T47D (cell line): Measurements from ENCODE around the gene TMEM120A.

ENCODE experiments used
- DNase-seq, 2 experiments: peaks; one replicate each; pipeline versions ENCODE4 v3.0.0 to v3.0.0-alpha.2; 2011 to 2012; ENCODE audit warnings: low read depth in 1 of 2, low spot score in 1 of 2
- JUND ChIP-seq: IDR thresholded peaks from 2 replicates; pipeline ENCODE4 v1.6.1; 2012; ENCODE audit warnings: low read depth
- in situ Hi-C: cut with HindIII; loops from 2 replicates; pipeline ENCODE4 v1.10.0; 2016; ENCODE audit warnings: low sequenced_read_pairs, low pct_unique_long_range_greater_than_20kb

TMEM120A gene

DNA sequence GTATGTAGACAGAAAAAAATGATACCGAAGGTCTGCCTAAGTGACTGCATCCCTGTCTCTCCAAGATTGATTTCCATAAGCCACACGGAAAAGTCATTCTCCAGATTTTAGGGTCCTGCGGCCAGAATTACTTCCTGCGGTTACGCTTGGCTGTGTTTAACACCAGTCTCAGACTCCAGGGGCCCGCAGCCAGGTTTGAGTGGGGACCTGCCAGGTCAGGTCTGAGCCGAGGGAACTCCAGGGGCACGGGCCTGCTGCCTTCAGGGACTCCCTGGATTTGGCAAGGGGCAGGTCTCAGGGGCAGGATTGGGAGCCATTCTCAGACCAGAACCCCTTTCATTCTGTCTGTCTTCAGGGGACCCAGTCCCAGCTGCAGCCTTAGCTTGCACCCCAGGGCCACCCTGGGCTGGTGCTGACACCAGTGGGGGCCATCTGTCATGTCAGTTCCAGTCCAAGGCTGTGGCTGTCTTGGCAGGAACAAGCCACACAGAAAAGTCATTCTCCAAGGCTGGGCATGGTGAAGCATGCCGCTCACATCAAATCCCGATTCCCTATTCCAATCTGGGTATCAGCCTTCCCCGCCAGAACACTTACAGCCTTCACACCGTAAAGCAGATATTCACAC is 39.0 kb downstream of the TMEM120A start:
- no peak for TF ChIP-seq JUND
- no peak for DNase-seq
- in situ Hi-C loops: no loop called here

- no peak for DNase-seq
- TF ChIP-seq JUND: no peak
- in situ Hi-C loops: no loop called here
Measured at GRCh38 chr7:75953931-75954330, 40.5 kb downstream of the TMEM120A start.

DNA sequence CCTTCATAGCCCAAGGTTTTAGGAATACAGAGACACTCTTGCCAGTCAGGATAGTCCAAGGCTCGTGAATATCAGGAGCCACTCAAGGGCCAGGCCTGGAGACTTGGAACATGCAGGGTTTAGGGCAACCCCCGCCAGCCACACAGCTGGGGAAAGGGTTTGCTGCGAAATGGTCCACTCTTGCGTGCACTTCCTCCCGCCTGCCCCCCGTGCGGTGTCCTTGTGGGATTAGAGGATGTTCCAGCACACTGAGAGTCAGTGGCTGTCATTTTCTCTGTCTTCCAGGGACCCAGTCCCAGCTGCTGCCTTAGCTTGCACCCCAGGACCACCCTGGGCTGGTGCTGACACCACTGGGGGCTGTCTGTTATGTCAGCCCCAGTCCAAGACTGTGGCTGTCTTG is 41.0 kb downstream of the TMEM120A start:
- no peak for TF ChIP-seq JUND
- no peak for DNase-seq
- in situ Hi-C loops: no loop called here

DNA sequence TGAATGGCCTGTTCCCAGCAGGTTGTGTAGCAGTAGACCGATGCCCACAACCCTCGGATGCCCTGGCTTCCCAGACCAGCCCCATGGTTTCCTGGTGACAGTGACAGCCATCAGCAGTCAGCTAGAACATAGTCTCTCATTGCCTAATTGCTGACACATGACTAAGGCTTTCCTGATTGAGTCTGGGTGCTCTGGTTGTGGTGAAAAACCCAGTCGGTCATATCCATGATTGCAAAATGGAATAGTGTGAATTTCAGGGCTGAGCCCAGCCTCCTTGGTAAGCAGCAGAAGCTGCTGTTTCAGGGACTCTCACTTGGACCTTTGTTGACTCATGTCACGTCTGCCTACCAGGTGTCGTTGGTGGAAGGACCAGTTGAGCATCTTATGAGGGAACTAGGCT is 42.9 kb downstream of the TMEM120A start:
- in situ Hi-C loops: no loop called here
- DNase-seq: peak in 1 of 2 experiments; percentile 84
- TF ChIP-seq JUND: no peak

GRCh38 chr7:75950111-75950681 is 44.2 kb downstream of the TMEM120A start:
- in situ Hi-C loops: no loop called here
- TF ChIP-seq JUND: no peak
- peak in 1 of 2 experiments; percentile 32 for DNase-seq

DNA sequence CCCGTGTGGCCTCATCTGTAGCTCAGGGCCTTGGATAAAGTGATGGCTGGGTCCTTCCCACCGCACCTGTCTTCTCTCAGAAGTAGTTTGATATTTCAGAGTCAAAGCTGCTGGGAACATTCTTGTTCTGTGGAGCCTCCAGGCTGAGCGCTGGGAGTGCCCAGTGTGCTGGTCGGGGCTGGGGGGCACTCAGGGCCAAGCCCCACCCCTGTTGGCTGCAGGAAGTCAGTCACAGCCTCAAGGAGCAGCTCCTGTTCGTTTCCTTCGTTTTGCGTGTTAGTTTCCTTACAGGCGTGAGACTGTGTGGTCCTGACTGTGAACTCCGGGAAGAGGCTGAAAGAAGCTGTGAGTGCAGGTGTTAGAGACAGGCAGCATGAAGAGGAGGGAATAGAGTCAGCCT is 46.2 kb downstream of the TMEM120A start:
- in situ Hi-C loops: no loop called here
- no peak for TF ChIP-seq JUND
- no peak for DNase-seq

- in situ Hi-C loops: no loop called here
- TF ChIP-seq JUND: no peak
- no peak for DNase-seq
Measured at GRCh38 chr7:75946207-75946855, 48.1 kb downstream of the TMEM120A start.

- peak in 1 of 2 experiments; percentile 30 for DNase-seq
- TF ChIP-seq JUND: no peak
- in situ Hi-C loops: no loop called here
Measured at GRCh38 chr7:75945297-75946168, 48.9 kb downstream of the TMEM120A start.

DNA sequence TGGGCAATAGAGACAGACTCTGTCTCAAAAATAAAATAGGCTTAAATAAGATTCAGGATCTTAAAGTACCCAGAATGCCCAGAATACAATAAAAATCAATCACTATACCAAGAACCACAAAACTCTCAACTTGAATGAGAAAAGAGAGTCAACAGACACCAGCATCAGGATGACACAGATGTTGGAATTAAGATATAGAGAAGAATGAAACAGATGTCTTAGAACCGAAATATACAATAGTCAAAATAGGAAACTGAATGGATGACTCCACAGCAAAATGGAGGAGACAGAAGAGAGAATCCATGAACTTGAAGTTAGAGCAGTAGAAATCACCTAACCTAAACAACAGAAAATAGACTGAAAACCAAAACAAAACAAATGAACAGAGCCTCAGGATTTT is 49.9 kb downstream of the TMEM120A start:
- TF ChIP-seq JUND: no peak
- DNase-seq: no peak
- in situ Hi-C loops: no loop called here

DNA sequence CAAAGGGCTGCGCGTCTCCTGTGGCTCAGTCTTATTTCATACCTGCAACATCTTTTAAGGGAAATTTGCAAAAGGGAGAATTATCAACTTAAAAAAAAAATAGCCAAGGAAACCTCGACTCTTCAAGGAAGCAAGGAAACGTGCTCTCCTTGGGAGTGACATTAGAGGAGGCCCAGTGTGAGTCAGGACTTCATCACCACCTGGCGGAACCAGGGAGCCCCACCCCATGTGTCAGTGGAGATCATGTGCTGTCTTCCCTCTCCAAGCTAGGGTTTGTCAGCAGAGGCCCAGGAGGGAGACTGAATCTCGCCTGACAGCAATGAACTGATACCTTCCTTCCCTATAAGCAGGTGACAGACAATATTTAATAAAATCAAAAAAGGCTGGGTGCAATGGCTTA is 50.5 kb downstream of the TMEM120A start:
- in situ Hi-C loops: no loop called here
- DNase-seq: no peak
- no peak for TF ChIP-seq JUND

DNA sequence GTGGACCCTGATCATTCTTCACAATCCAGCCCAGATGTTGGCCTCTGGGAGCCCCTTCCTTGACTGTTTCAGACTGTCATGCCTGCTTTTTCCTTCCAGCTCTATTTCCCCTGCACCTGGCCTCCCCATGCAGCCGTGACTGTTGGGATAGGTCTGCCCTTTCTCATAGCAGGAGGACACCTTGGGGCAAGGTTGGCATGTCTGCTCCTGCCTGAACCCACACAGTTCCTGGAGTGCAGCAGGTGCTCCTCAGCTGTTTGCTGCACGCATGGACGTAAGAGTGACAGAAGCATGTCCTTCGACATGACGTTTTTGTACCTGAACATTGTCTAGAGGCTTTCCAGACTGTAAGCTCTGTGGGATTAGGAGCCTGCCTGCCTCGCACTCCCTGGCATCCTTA is 55.5 kb downstream of the TMEM120A start:
- no peak for DNase-seq
- TF ChIP-seq JUND: no peak
- in situ Hi-C loops: no loop called here

GRCh38 chr7:75937958-75938786 is 56.2 kb downstream of the TMEM120A start:
- in situ Hi-C loops: no loop called here
- peak in 1 of 2 experiments; percentile 55 for DNase-seq
- TF ChIP-seq JUND: no peak
